ENCODE measurements around the gene GFI1B.

GRCh38 chr9:133029994-133030316 lies 51.5 kb downstream of the GFI1B start:
- TF ChIP-seq, protein P1, sequence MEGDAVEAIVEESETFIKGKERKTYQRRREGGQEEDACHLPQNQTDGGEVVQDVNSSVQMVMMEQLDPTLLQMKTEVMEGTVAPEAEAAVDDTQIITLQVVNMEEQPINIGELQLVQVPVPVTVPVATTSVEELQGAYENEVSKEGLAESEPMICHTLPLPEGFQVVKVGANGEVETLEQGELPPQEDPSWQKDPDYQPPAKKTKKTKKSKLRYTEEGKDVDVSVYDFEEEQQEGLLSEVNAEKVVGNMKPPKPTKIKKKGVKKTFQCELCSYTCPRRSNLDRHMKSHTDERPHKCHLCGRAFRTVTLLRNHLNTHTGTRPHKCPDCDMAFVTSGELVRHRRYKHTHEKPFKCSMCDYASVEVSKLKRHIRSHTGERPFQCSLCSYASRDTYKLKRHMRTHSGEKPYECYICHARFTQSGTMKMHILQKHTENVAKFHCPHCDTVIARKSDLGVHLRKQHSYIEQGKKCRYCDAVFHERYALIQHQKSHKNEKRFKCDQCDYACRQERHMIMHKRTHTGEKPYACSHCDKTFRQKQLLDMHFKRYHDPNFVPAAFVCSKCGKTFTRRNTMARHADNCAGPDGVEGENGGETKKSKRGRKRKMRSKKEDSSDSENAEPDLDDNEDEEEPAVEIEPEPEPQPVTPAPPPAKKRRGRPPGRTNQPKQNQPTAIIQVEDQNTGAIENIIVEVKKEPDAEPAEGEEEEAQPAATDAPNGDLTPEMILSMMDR (conservative IDR thresholded peaks at IDR 0.05), result no peak
- no peak for TF ChIP-seq EZH2 (IDR thresholded peaks at IDR 0.05; ENCODE audit: low read depth)

Data from PC-9 (cell line).